ENCODE results near the gene CXCR6. TPM values are rescaled to one million over a fixed set of nuclear protein-coding genes. Genes with fewer than 3 reads are reported as not detected.

The CXCR6 gene
- polyA plus RNA-seq, 4 donors, result 0.45 to 2.7 (median 1.9) TPM

GRCh38 chr3:45939341-45939771 is 3.9 kb upstream of the CXCR6 start:
- WGBS, 3 donors, result 51 to 71% (median 69%) methylated on average over 5 of the region's 5 CpGs
- Histone ChIP-seq H3K4me3 (ENCODE audit: low read depth in 1 of 3, low read length in 3 of 3) (no peak overlapping the region), H3K36me3 (ENCODE audit: control insufficient read depth in 3 of 3, insufficient read depth in 2 of 3, low read depth in 1 of 3, low read length in 3 of 3) (peaks cover 0 to 55% (median 9%) of the 10 kb centered on the region in 3 donors), H3K4me1 (ENCODE audit: control insufficient read depth in 3 of 3, insufficient read depth in 2 of 3, low read depth in 1 of 3, low read length in 2 of 3) (peaks cover 0 to 4% (median 0%) of the 10 kb centered on the region in 3 donors), H3K27me3 (ENCODE audit: control insufficient read depth in 3 of 3, insufficient read depth in 3 of 3, low read length in 3 of 3) (no peaks in the 10 kb centered on the region), H3K9me3 (ENCODE audit: control insufficient read depth in 2 of 2, insufficient read depth in 1 of 2, low read depth in 1 of 2, low read length in 1 of 2) (peaks cover 0 to 11% of the 10 kb centered on the region in 2 donors), H3K27ac (ENCODE audit: low read depth in 1 of 3, low read length in 2 of 3) (no peak overlapping the region)
- FAIRE-seq (no peak), DNase-seq (peak in 1 of 2 donors; percentile 8)

GRCh38 chr3:45940004-45940780 is 3.1 kb upstream of the CXCR6 start:
- Histone ChIP-seq H3K9me3 (ENCODE audit: control insufficient read depth in 2 of 2, insufficient read depth in 1 of 2, low read depth in 1 of 2, low read length in 1 of 2) (peaks cover 0 to 11% of the 10 kb centered on the region in 2 donors), H3K27ac (ENCODE audit: low read depth in 1 of 3, low read length in 2 of 3) (no peak overlapping the region), H3K4me3 (ENCODE audit: low read depth in 1 of 3, low read length in 3 of 3) (no peak overlapping the region), H3K27me3 (ENCODE audit: control insufficient read depth in 3 of 3, insufficient read depth in 3 of 3, low read length in 3 of 3) (no peaks in the 10 kb centered on the region), H3K36me3 (ENCODE audit: control insufficient read depth in 3 of 3, insufficient read depth in 2 of 3, low read depth in 1 of 3, low read length in 3 of 3) (peaks cover 0 to 51% (median 4%) of the 10 kb centered on the region in 3 donors), H3K4me1 (ENCODE audit: control insufficient read depth in 3 of 3, insufficient read depth in 2 of 3, low read depth in 1 of 3, low read length in 2 of 3) (peaks cover 0 to 4% (median 0%) of the 10 kb centered on the region in 3 donors)
- no peak for DNase-seq
- FAIRE-seq, result no peak
- 69 to 74% (median 71%) methylated on average over 7 of the region's 7 CpGs for WGBS, 3 donors

- DNase-seq (no peak), FAIRE-seq (no peak)
- H3K4me1 ChIP-seq (ENCODE audit: control insufficient read depth in 3 of 3, insufficient read depth in 2 of 3, low read depth in 1 of 3, low read length in 2 of 3), result peaks cover 0 to 4% (median 0%) of the 10 kb centered on the region in 3 donors
- no peak overlapping the region for H3K4me3 ChIP-seq (ENCODE audit: low read depth in 1 of 3, low read length in 3 of 3)
- peaks cover 0 to 55% (median 4%) of the 10 kb centered on the region in 3 donors for H3K36me3 ChIP-seq (ENCODE audit: control insufficient read depth in 3 of 3, insufficient read depth in 2 of 3, low read depth in 1 of 3, low read length in 3 of 3)
- H3K27me3 ChIP-seq (ENCODE audit: control insufficient read depth in 3 of 3, insufficient read depth in 3 of 3, low read length in 3 of 3), result no peaks in the 10 kb centered on the region
- H3K27ac ChIP-seq (ENCODE audit: low read depth in 1 of 3, low read length in 2 of 3), result no peak overlapping the region
- WGBS, 3 donors, result 86 to 98% (median 90%) methylated on average over 6 of the region's 6 CpGs
- H3K9me3 ChIP-seq (ENCODE audit: control insufficient read depth in 2 of 2, insufficient read depth in 1 of 2, low read depth in 1 of 2, low read length in 1 of 2), result peaks cover 0 to 11% of the 10 kb centered on the region in 2 donors
Measured at GRCh38 chr3:45940781-45941365, 2.4 kb upstream of the CXCR6 start.

DNA sequence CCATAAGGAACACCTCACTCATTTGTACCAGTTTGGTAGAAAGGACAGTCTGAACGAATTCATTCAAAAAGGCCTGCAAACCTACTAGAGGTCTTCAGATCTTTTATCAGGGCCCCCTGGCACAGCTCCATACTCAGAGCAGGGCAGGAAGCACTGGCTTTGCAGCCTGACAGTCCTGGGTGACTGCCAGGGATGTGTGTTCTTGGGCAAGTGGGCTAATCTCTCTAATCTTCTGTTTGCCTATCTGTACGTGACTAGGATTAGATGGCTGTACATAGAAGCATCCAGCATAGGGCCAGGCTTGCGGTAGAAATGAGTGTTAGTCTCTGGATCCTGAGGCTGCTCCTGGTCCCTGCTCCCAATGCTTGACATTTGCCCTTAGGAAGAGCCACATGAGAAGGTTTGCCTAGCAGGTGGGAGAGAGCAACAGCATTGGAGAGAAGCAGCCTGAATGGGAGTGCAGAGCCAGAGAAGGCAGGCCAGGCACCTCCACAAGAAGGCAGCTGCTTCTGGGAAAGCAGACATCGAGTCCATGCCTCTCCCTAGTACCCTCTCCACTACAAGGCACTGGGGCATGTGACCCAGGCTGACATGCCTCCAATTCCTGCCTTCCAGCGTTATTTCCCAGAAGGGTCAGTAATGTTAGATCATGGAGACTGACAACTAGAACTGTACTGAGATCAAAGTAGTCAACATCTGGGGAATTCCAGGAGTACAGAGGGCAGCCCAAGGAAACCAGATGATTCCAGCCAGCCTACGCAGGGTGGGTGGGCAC is 1.0 kb upstream of the CXCR6 start:
- WGBS, 3 donors, result 59 to 74% (median 72%) methylated on average over 6 of the region's 6 CpGs
- Histone ChIP-seq H3K4me1 (ENCODE audit: control insufficient read depth in 3 of 3, insufficient read depth in 2 of 3, low read depth in 1 of 3, low read length in 2 of 3) (peaks cover 0 to 4% (median 0%) of the 10 kb centered on the region in 3 donors), H3K36me3 (ENCODE audit: control insufficient read depth in 3 of 3, insufficient read depth in 2 of 3, low read depth in 1 of 3, low read length in 3 of 3) (peaks cover 0 to 54% (median 0%) of the 10 kb centered on the region in 3 donors), H3K27me3 (ENCODE audit: control insufficient read depth in 3 of 3, insufficient read depth in 3 of 3, low read length in 3 of 3) (no peaks in the 10 kb centered on the region), H3K9me3 (ENCODE audit: control insufficient read depth in 2 of 2, insufficient read depth in 1 of 2, low read depth in 1 of 2, low read length in 1 of 2) (peaks cover 0 to 11% of the 10 kb centered on the region in 2 donors), H3K4me3 (ENCODE audit: low read depth in 1 of 3, low read length in 3 of 3) (no peak overlapping the region), H3K27ac (ENCODE audit: low read depth in 1 of 3, low read length in 2 of 3) (no peak overlapping the region)
- DNase-seq (no peak), FAIRE-seq (no peak)

DNA sequence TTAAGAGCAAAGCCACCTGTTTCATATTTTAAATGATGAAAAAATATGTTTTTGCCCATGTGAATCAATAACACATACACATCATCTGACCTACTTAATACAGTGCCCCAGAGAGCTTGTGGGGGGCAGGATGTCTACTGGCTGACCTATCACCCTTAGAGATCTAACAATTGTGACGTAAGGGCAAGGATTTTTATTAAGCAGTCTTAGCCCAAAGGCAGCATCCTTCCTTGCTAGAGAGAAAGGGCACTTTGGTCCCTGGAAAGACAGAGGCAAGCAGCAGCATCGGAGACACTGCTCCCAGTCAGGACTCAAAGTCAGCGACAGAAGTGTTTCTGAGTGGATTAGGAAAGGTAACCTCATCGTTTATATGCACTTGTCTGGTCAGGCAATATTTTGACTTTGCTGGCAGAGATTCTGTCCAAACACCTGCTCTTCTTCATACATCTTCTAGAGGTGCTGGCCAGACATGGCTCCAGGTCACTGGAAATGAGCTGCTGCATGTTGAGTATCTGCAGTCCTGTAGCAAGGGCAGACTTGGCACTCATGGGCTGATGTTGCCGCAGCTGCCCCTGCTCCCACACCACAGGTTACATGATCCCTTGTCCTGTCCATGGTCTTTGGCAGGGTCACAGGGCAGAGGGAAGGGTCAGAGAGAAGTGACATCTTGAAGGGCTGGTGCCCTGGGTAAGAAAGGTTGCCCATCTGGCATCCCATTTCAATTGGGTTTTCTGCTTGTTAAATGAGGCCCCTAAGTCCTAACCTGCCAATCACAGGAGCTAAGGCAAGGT is 1.8 kb downstream of the CXCR6 start:
- Histone ChIP-seq H3K27ac (ENCODE audit: low read depth in 1 of 3, low read length in 2 of 3) (peak overlapping the region in 2 of 3 donors; percentile 13 to 85), H3K9me3 (ENCODE audit: control insufficient read depth in 2 of 2, insufficient read depth in 1 of 2, low read depth in 1 of 2, low read length in 1 of 2) (peaks cover 0 to 11% of the 10 kb centered on the region in 2 donors), H3K36me3 (ENCODE audit: control insufficient read depth in 3 of 3, insufficient read depth in 2 of 3, low read depth in 1 of 3, low read length in 3 of 3) (peaks cover 3 to 56% (median 4%) of the 10 kb centered on the region in 3 donors), H3K4me3 (ENCODE audit: low read depth in 1 of 3, low read length in 3 of 3) (peak overlapping the region in 1 of 3 donors; percentile 32), H3K4me1 (ENCODE audit: control insufficient read depth in 3 of 3, insufficient read depth in 2 of 3, low read depth in 1 of 3, low read length in 2 of 3) (no peaks in the 10 kb centered on the region), H3K27me3 (ENCODE audit: control insufficient read depth in 3 of 3, insufficient read depth in 3 of 3, low read length in 3 of 3) (no peaks in the 10 kb centered on the region)
- peak in 1 of 2 donors; percentile 25 for DNase-seq
- no peak for FAIRE-seq
- 80 to 87% (median 85%) methylated on average over 5 of the region's 5 CpGs for WGBS, 3 donors

- FAIRE-seq (no peak), DNase-seq (peak in 1 of 2 donors; percentile 34)
- peaks cover 7 to 63% (median 8%) of the 10 kb centered on the region in 3 donors for H3K36me3 ChIP-seq (ENCODE audit: control insufficient read depth in 3 of 3, insufficient read depth in 2 of 3, low read depth in 1 of 3, low read length in 3 of 3)
- no peaks in the 10 kb centered on the region for H3K9me3 ChIP-seq (ENCODE audit: control insufficient read depth in 2 of 2, insufficient read depth in 1 of 2, low read depth in 1 of 2, low read length in 1 of 2)
- H3K4me3 ChIP-seq (ENCODE audit: low read depth in 1 of 3, low read length in 3 of 3), result no peak overlapping the region
- no peaks in the 10 kb centered on the region for H3K27me3 ChIP-seq (ENCODE audit: control insufficient read depth in 3 of 3, insufficient read depth in 3 of 3, low read length in 3 of 3)
- peak overlapping the region in 1 of 3 donors; percentile 43 for H3K27ac ChIP-seq (ENCODE audit: low read depth in 1 of 3, low read length in 2 of 3)
- 55 to 92% (median 86%) methylated on average over 1 of the region's 1 CpG for WGBS, 3 donors
- H3K4me1 ChIP-seq (ENCODE audit: control insufficient read depth in 3 of 3, insufficient read depth in 2 of 3, low read depth in 1 of 3, low read length in 2 of 3), result no peaks in the 10 kb centered on the region
Measured at GRCh38 chr3:45946307-45946706, 3.0 kb downstream of the CXCR6 start.

GRCh38 chr3:45946875-45947274 is 3.6 kb downstream of the CXCR6 start:
- H3K4me1 ChIP-seq (ENCODE audit: control insufficient read depth in 3 of 3, insufficient read depth in 2 of 3, low read depth in 1 of 3, low read length in 2 of 3), result no peaks in the 10 kb centered on the region
- DNase-seq (peak in 1 of 2 donors; percentile 24), FAIRE-seq (no peak)
- H3K27me3 ChIP-seq (ENCODE audit: control insufficient read depth in 3 of 3, insufficient read depth in 3 of 3, low read length in 3 of 3), result no peaks in the 10 kb centered on the region
- 85 to 97% (median 86%) methylated on average over 3 of the region's 3 CpGs for WGBS, 3 donors
- H3K4me3 ChIP-seq (ENCODE audit: low read depth in 1 of 3, low read length in 3 of 3), result no peak overlapping the region
- peaks cover 8 to 68% (median 13%) of the 10 kb centered on the region in 3 donors for H3K36me3 ChIP-seq (ENCODE audit: control insufficient read depth in 3 of 3, insufficient read depth in 2 of 3, low read depth in 1 of 3, low read length in 3 of 3)
- H3K9me3 ChIP-seq (ENCODE audit: control insufficient read depth in 2 of 2, insufficient read depth in 1 of 2, low read depth in 1 of 2, low read length in 1 of 2), result no peaks in the 10 kb centered on the region
- H3K27ac ChIP-seq (ENCODE audit: low read depth in 1 of 3, low read length in 2 of 3), result peak overlapping the region in 1 of 3 donors; percentile 47

All from small intestine (tissue), 7 donors.